HG02588 (cell line): ENCODE data around the gene MRPL39.
A peak's percentile ranks its signal among the peaks of the same experiment; 100 is the strongest.
"Not testable (repeated sequence)": the region's sequence is repeated elsewhere in the genome, so short reads cannot be mapped to it uniquely, and the experiment has no call there.

Source experiments
- ATAC-seq: cut with Tn5 transposase; IDR thresholded peaks from one replicate; pipeline ENCODE4 v1.9.1; 2021; ENCODE audit warnings: mild to moderate bottlenecking, moderate library complexity; ENCODE audit not compliant: unreplicated experiment

MRPL39 gene

DNA sequence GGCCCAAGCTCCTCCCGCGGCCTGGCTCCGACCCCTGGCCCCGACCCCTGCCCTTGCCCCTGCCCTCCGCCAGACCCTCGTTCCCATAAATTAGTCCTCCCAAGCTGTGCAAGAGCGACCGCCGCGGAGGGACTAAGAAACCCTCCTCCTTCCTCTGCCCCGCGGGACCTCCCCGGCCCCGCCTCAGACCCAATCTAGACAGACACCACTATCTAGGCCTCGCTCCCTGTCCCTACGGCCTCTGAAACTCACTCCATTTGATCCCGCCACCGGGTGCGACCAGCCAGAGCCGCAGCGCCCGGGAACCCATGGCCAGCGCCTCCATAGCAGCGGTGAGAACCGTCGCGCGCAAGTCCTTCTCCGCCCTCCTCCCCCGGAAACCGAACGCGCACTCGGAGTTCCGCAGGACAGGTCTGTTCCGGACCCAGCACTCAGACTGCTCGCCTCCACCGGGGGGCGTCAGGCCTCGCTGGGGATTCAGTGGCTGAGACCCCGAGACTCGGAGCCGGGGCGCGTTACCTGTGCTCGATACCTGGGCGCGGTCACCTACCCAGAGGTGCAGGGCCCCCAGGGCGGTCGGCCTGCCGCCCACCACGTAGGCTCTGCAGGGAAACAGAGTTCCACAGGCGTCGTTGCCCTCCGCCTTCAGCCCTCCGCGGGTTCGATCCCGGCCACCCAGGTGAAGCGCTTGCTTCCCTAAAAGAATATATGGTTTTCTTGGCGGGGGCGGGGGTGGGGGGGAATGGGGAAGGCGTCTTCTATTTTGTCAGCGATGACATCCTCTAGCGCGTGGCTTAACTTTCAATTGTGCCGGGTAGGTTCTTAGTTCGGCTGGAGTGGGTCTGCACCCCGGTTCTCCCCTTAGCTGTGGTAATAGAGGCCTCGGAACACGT, at the start of gene MRPL39:
MRPL39 (minus strand) TSS at position 331 of the 893 bp plus-strand sequence; CDS start at position 325, 6 bp downstream.
- ATAC-seq: peak; percentile 93

DNA sequence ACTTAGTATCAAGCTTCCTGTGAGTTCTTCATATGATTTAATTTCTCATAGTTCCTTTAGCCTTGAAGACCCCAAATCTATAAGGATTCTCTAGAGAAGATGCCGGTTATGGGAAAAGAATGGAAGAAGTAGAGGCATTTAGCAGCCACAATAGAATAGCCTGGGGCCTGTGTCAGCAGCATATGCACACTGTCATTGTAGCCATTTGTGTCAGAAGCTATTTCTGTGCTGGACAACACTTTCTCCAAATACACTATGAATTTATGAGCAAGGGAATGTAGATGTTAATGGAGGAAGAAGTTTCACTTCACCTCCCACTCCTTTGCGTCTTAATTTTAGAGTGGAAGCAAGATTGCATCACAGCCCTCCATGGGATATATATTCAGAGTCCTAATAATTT, 49.1 kb upstream of the MRPL39 start:
- ATAC-seq: no peak

DNA sequence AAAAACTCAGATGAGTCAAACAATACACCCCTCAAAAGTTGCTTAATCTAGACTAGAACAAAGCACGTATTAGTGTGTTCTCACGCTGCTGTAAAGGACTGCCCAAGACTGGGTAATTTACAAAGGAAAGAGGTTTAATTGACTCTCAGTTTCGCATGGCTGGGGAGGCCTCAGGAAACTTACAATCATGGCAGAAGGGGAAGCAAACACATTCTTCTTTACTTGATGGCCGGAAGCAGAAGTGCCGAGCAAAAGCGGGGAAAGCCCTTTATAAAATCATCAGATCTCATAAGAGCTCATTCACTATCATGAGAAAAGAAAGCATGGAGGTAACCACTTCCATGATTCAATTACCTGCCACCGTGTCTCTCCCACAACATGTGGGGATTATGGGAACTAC, 41.9 kb upstream of the MRPL39 start:
- ATAC-seq: no peak

DNA sequence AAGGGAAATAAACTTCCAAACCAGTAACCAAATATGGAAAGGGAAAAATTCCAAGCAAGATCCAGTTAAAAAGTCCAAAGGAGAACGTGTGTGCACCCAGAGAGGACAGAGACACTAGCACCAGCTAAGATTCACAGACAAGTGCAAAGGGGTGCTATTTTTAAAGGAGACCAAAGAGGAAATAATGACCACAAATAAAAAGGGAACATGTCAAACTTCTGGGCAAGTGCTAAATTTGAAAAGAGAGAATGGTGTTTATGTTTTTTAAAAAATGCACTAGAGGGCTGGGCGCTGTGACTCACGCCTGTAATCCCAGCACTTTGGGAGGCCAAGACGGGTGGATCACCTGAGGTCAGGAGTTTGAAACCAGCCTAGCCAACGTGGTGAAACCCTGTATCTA, 40.4 kb upstream of the MRPL39 start:
- ATAC-seq: no peak

DNA sequence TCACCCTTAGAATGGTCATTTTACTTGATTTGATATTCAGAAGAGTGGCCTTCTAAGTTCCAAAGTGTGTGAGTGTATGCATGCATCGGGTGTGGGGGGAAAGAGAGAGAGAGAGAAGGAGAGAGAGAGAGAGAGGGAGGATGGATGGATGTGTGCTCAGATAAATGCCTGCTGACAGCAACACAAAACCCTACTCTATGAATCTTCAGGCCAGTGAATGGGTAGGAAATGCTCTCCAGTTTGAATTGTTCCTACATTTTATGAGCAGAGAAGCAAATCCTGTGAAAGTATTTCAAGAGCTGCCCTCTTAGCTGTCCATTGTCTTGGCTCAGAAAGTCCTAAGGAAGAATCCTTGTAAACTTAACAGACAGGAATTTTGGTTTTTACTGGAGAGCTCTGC, 39.2 kb upstream of the MRPL39 start:
- ATAC-seq: no peak

DNA sequence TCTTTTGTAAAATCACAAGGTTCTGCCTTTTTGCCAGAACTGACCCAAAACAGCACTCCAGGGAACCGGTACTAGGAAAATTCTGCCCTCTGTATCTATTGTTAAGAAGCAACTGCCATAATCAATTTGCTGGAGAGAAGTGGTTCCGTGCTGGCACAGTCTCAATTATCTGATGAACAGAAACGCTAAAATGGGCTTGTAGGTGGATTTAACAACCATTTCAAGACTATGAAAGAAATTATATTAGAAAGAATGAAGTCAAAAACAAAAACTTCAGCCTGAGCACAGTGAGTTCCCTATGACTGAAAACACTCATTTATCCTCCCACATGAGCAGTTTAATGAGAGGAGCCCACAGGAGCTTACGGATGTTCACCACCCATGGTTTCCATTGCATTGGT, 36.2 kb upstream of the MRPL39 start:
- no peak for ATAC-seq

DNA sequence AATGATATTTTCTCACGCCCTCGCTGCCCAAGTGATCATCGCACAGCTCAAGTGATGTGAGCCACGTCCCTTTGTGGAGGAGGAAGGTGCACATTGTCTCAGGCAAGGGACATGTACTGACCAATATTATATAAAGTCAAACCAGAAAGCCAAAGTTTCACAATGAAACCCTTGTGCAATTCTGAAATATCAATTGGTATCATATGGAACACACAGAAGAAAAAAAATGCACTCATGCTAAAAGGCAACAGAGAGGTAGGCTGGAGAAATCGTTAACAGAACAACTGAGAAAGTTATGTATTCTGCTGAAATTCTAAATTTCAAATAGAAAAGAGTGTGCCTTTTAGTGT, 33.6 kb upstream of the MRPL39 start:
- no peak for ATAC-seq

DNA sequence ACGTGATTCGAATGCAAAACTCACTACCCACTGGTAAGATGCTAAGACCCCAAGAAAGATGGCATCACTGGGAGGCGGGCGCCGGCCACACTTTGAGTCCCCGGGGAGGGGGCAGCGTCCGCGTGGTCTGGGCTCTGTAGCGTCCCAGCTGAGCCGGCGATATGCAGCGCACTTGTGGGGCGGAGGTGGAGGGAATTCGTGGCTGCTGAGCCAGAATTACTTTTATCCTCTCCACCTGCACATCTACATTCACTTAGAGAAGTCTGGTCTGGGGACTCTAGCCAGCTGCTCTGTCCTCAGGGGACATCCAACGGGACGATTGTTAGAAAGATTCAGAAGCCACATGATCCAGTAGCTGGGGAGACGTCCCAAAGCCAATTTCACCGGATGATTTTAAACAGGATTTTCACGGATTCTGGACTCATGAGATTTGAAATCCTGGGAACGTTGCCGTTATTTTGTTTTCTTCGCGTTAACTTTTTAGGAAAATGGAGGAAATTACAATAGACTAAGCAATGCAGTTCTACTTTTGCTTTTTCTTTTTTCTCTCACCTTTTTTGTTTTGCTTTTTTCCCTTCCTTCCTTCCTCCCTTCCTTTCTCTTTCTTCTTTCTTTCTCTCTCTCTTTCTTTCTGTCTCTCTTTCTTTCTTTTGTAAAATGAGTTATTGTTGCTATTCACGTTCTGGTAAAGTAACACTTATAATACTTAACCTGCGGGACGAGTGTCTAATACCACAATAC, 33.1 kb upstream of the MRPL39 start:
- ATAC-seq: peak; percentile 21

DNA sequence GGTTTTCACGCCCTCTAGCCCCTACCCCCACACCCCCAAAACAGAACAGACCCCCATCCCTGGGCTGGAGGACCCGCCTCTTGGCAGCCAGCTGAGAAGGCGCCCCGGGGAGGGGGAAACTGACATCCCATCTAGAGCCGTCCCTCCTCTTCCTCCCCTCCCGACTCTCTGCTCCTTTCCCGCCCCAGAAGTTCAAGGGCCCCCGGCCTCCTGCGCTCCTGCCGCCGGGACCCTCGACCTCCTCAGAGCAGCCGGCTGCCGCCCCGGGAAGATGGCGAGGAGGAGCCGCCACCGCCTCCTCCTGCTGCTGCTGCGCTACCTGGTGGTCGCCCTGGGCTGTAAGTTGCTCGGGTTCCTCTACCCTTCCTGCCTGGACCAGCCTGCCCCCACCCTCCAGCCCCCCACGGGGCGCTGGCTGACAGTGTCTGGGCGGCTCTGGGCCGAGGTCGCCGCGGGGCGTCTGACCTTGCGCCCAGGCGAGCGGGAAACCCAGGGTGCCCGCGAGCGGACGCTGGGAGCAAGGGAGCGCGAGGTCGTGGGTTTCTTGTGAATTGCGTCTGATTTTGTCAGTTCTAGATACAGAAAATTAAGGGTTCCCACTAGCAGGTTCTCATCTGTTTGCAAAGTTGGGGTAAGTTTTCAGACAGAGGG, 32.4 kb upstream of the MRPL39 start:
- peak; percentile 70 for ATAC-seq

DNA sequence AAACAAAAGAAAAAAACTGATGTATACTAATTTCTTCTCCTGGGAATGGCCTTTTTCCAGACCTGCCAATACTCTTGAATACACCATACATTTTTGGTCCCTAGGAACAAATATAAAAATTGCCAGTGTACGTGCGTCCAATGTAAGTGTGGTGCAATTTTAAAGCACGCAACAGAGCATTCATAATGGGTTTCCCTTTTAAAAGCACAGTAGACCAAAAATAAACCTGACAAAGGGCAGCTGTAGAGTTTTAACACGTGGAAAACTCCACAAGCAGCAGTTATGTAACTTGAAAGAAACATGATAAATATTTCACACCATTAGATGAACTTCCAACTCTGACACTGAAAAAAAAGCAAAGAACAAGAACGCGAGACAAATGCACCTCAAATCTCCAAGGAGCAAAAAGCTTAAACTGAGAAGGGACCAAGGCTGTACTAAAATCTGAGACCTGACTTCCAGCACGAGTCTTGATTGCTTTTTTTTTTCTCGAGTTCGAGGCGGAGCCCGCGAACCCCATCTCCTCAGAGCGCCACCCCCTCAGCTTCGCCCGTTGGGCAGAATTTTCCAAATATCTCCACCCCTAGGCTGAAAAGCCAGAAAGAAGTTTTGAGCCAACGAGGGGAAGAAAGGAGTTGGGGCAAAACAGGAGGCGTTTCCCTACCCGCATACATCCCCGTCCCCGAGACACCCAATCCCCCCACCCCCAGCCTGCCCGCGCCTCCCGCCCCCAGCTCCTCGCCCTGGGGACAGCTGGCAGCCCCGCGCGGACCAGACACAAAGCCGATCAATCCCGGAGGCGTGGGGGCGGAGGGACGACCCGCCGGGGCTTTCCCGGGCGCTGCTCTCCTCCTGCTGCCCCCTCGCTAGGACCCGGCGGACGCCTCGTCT, 31.6 kb upstream of the MRPL39 start, which contains the start of gene JAM2:
JAM2 (plus strand) TSS at position 599 of the 891 bp plus-strand sequence. CDS start 564 bp downstream, outside the sequence.
- peak; percentile 50 for ATAC-seq

DNA sequence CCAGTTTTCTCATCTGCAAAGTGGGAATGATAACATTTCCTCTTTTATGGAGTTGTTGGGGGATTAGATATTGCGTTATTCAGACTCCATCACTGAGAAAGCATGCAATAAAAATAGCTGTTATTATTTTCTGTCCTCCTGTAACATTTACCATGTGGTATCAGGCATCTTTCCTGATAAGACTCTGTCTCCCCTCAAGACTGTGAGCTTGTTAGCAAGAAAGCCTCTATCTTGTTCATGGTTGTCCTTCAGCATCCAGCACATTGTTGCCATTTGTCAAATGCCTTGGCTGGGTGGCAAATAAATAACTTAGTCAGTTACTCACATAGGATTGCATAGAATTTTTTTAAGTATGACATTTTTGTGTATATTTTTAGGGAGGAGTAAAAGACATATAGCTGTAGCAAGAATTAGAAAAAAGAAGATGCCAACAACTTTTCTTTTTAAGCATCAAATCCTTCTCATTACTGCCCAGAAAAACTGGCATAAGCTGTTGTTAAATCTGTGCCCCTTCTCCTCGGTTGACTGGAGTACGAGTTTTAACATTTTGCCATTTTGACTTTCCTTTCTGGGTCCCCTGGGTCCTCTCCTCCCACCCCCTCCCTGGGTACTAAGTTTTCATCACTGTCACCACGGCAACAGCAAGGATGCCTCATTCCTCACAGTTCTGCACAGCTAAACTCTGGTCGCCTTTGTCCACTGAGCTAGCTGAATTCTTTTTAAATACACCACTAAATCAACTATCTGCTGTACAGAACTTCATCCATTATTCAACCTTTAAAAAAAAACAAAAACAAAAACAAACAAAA, 30.8 kb upstream of the MRPL39 start:
- no peak for ATAC-seq

DNA sequence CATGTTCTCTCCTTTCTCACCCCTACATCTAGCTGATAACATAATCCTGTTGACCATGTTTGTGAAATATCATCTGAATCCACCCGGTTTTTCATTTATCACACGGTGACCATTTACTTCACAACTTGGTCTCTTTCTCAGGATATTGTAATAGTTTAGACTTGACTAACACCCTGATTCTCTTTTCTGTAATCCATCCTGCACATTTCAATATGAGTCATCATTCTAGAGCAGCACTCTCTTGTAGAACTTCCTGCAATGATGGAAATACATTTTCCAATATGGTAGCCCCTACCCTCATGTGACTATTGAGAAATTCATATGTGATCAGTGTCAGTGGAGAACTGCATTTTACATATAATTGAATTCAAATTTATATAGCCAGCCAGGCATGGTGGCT, 29.4 kb upstream of the MRPL39 start:
- ATAC-seq: no peak

DNA sequence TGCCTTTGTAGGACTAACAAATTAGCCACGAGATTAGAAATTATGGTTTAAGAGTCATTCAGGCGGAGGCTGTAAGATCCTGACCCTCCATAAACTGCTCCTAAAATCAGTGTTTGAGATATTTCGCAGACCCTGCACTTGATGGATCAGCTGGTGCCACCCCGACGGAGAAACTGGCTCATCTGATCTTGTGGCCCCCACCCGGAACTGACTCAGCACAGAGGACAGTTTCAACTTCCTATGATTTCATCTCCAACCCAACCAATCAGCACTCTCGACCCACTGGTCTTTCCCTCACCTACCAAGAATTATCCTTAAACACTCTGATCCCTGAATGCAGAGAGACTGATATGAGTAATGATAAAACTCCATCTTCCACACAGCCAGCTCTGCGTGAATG, 28.0 kb upstream of the MRPL39 start:
- no peak for ATAC-seq

DNA sequence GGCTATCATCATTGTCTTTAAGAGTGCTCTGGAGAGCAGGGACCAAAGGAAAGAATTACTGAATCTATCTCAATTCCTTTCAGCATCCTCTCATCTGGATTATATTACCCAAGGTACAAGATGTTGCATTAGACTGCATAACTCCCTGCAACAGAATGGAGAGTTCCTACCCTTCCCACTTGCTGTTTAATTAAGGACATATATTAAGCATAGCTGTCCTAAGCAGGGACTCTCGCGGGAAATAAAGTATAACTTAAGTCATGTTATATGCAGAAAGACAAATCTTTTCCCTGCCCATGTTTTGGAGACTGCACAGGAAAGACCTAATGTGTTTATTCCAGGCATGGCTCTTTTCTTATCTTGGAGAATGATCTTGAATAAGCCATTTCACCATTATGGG, 25.0 kb upstream of the MRPL39 start:
- no peak for ATAC-seq

DNA sequence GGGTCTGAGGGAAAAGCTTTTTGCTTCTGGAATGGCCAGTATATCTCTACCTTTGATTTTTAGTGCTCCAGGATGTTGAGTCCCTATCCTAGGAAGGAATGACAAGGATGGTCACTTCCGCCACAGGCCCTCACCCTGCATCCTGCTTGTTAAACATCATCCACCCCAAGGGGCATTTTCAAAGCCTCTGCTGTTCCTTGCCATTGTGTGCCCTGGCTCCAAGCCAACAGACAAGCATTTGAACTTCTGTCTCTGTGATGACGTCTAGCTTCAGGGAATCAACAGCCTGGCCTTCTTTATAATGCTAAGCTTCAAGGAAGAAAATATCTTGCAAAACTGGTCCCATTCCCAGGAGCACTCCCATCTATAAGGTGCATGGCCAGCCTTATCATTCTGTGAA, 19.5 kb upstream of the MRPL39 start:
- no peak for ATAC-seq

DNA sequence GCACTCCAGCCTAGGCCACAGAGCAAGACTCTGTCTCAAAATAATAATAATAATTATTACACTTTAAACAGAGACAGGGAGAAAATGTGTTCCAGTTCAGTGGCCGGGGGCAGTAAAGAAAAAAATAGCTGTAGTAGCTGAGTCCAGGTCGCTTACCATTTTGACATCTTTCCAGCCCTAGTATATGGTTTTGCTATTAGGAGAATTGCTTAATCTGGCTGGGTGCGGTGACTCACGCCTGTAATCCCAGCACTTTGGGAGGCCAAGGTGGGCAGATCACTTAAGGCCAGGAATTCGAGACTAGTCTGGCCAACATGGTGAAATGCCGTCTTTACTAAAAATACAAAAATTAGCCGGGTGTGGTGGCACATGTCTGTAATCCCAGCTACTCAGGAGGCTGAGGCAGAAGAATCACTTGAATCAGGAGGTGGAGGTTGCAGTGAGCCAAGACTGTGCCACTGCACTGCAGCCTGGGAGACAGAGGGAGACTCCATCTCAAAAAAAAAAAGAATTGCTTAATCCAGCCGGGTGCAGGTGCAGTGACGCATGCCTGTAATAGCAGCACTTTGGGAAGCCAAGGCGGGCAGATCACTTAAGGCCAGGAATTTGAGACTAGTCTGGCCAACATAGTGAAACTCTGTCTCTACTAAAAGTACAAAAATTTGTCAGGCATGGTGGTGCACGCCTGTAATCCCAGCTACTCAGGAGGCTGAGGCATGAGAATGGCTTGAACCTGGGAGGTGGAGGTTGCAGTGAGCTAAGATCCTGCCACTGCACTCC, 18.7 kb upstream of the MRPL39 start:
- ATAC-seq: not testable (repeated sequence)

DNA sequence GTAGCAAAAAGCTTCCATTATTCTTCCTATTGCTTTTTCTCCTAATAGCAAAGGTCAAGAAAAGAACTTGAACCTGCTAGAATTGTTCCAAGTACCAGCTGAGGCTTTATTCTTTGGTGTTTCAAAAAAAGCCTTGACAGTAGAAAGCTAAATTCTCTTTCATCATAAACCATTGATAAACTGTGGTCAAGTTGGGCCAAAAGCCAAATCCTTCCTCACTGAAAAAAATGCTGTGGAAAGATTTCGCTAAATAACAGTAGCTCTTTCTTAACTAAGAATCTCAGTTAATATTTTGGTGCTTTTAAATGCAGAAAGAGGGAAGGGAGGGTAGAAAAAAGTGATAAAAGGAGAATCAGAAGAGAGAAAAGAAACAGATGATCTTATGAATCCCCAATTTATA, 17.8 kb upstream of the MRPL39 start:
- no peak for ATAC-seq

DNA sequence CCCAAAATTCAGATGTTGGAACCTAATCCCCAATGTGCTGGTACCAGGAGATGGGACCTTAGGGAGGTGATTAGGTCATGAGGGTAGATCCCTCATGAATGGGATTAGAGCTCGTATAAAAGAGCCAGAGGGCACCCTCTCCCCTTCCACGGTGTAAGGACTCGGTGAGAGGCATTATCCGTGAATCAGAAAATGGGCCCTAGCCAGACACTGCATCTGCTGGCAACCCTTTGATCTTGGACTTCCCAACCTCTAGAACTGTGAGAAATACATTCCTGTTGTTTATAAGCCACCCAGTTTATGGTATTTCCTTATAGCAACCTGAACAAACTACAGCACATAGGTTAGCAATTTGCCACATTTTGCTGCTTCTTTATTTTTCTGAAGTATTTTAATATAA, 17.2 kb upstream of the MRPL39 start:
- ATAC-seq: no peak

DNA sequence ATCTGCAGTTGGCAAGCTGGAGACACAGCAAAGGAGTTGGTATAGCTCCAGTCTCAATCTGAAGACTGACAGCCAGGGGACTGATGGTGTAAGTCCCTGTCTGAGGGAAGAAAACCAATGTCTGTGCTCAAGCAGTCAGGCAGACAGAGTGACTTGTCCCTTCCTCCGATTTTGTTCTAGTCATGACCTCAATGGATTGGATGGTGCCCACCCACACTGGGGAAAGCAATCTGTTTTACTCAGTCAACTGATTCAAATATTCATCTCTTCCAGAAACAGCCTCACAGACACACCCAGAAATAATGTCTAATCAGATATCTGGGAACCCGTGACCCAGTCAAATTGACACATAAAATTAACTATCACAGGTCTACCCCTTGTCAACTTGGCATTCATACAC, 11.9 kb upstream of the MRPL39 start:
- ATAC-seq: no peak
